GM12878 (cell line): ENCODE data around the gene BSN. TPM values are rescaled to one million over a fixed set of nuclear protein-coding genes. Genes with fewer than 3 reads are reported as not detected.

Experiments
- ATAC-seq: fragments of 200-7000 bp; cut with Tn5 transposase; 3 replicates; pipeline ENCODE4 v1.9.1; 2020; ENCODE audit warnings: mild to moderate bottlenecking, moderate library complexity
- BruUV-seq: library from RNA; stranded (reverse); fragments of 400-500 nt; replicated peaks from 2 replicates; lab custom pipeline; 2021; lab: Mats Ljungman, UMichigan
- CTCF ChIA-PET: fragments of 300-600 bp; sonication (Branson Sonifier 250); formaldehyde crosslinking; extraction: SDS; loops from one replicate; lab custom pipeline; 2021; ENCODE audit warnings: inconsistent platforms; lab: Yijun Ruan, JAX
- POLR2A ChIA-PET: fragments of 350-600 bp; formaldehyde crosslinking; extraction: SDS; loops from one replicate; lab custom pipeline; 2021; ENCODE audit warnings: inconsistent platforms; lab: Charles Lee
- RAD21 ChIA-PET: fragments of 300-600 bp; sonication (Branson Sonifier 250); formaldehyde crosslinking; loops from one replicate; lab custom pipeline; 2023; ENCODE audit warnings: antibody characterized with exemption; ENCODE audit not compliant: unreplicated experiment; lab: Charles Lee
- SMC1A ChIA-PET: fragments of 300-600 bp; sonication (Branson Sonifier 250); formaldehyde crosslinking; loops from one replicate; lab custom pipeline; 2023; ENCODE audit not compliant: unreplicated experiment, uncharacterized antibody; lab: Charles Lee
- DNase-seq: peaks from one replicate; pipeline ENCODE4 v3.0.0-alpha.2; 2011; ENCODE audit warnings: low read depth, low spot score
- FAIRE-seq: peaks from 3 replicates; lab custom pipeline; 2011; peaks lifted over from hg19 to GRCh38; lab: Jason Lieb, UNC
- H2AFZ ChIP-seq: 2 replicates; pipeline ENCODE4 v1.6.0; 2011; ENCODE audit warnings: low read depth, low read length, control low read depth; ENCODE audit not compliant: control insufficient read depth
- H3K27ac ChIP-seq: 2 replicates; pipeline ENCODE4 v1.5.1; 2011; ENCODE audit warnings: control low read depth; ENCODE audit not compliant: control insufficient read depth, insufficient read depth
- H3K27me3 ChIP-seq, 2 experiments: replicated peaks in 1 of 2; 2 replicates each; pipeline versions ENCODE4 v1.6.0 to v1.6.1; 2011; ENCODE audit warnings: low read length in 1 of 2; ENCODE audit not compliant: control insufficient read depth in 2 of 2, insufficient read depth in 2 of 2
- H3K36me3 ChIP-seq, 2 experiments: 2 replicates each; pipeline ENCODE4 v1.5.1; 2011; ENCODE audit warnings: low read length in 1 of 2; ENCODE audit not compliant: control insufficient read depth in 2 of 2, insufficient read depth in 2 of 2
- H3K4me1 ChIP-seq: 2 replicates; pipeline ENCODE4 v1.6.1; 2011; ENCODE audit warnings: mild to moderate bottlenecking, low read length, moderate library complexity, mixed read lengths; ENCODE audit not compliant: control insufficient read depth, insufficient read depth
- H3K4me2 ChIP-seq: 2 replicates; pipeline ENCODE4 v1.6.0; 2011; ENCODE audit warnings: control low read depth; ENCODE audit not compliant: control insufficient read depth, insufficient read depth
- H3K4me3 ChIP-seq: fragments of 200-600 bp; sonication (generic); 2 replicates; pipeline ENCODE4 v1.5.1; 2016
- H3K79me2 ChIP-seq: 2 replicates; pipeline ENCODE4 v1.6.0; 2011; ENCODE audit warnings: low read length; ENCODE audit not compliant: control insufficient read depth, insufficient read depth
- H3K9ac ChIP-seq: 2 replicates; pipeline ENCODE4 v1.8.0; 2011; ENCODE audit warnings: low read length, control low read depth, mixed read lengths; ENCODE audit not compliant: control insufficient read depth, insufficient read depth
- H3K9me3 ChIP-seq: replicated peaks from 3 replicates; pipeline ENCODE4 v1.5.1; 2011; ENCODE audit warnings: mild to moderate bottlenecking, low read length; ENCODE audit not compliant: control insufficient read depth, insufficient read depth
- H4K20me1 ChIP-seq: 2 replicates; pipeline ENCODE4 v1.6.0; 2011; ENCODE audit not compliant: control insufficient read depth, insufficient read depth
- CHD4 ChIP-seq: fragments of 200-600 bp; sonication (generic); IDR thresholded peaks from 2 replicates; pipeline ENCODE4 v1.6.1; 2016; ENCODE audit warnings: mild to moderate bottlenecking
- DPF2 ChIP-seq: fragments of 450-650 bp; IDR thresholded peaks from 2 replicates; pipeline ENCODE4 v1.6.1; 2017; ENCODE audit warnings: mild to moderate bottlenecking
- KAT2A ChIP-seq: conservative IDR thresholded peaks from 2 replicates; pipeline ENCODE4 v1.6.1; 2011; ENCODE audit warnings: low read depth, low read length; ENCODE audit not compliant: control insufficient read depth
- MTA2 ChIP-seq: fragments of 450-650 bp; IDR thresholded peaks from 2 replicates; pipeline ENCODE4 v1.6.1; 2016; ENCODE audit warnings: low read depth, mild to moderate bottlenecking, moderate library complexity
- NBN ChIP-seq: fragments of 450-650 bp; IDR thresholded peaks from 2 replicates; pipeline ENCODE4 v1.6.1; 2016
- RB1 ChIP-seq: fragments of 450-650 bp; formaldehyde crosslinking; IDR thresholded peaks from 2 replicates; pipeline ENCODE4 v1.6.1; 2017; ENCODE audit warnings: mild to moderate bottlenecking, borderline replicate concordance
- RCOR1 ChIP-seq: conservative IDR thresholded peaks from 2 replicates; pipeline ENCODE4 v1.6.1; 2012; ENCODE audit warnings: low read depth, low read length, improper control_type of control experiment
- RELA ChIP-seq: fragments of 450-650 bp; IDR thresholded peaks from 2 replicates; pipeline ENCODE4 v1.8.0; 2014; ENCODE audit warnings: borderline replicate concordance; ENCODE audit not compliant: partially characterized antibody
- SP1 ChIP-seq: IDR thresholded peaks from one replicate; pipeline ENCODE4 v1.6.1; 2011; ENCODE audit warnings: low read depth, low read length
- ZNF24 ChIP-seq: fragments of 450-650 bp; IDR thresholded peaks from 2 replicates; pipeline ENCODE4 v1.6.1; 2017; ENCODE audit warnings: antibody characterized with exemption, mild to moderate bottlenecking
- WGBS: methylation state at CpG from one replicate; pipeline ENCODE4 v1.1.6; 2016; ENCODE audit warnings: low lambda C conversion rate; ENCODE audit not compliant: insufficient replicate concordance, insufficient coverage; ENCODE audit errors: missing lambda C conversion rate; 5-methylcytosine and 5-hydroxymethylcytosine counted together
- in situ Hi-C: fragments of 300-500 bp; cut with MboI; formaldehyde crosslinking; loops from 9 replicates; pipeline ENCODE4 v1.14.3; 2018; ENCODE audit warnings: mixed read lengths
- intact Hi-C: fragments of 100-400 bp; cut with micrococcal nuclease; formaldehyde crosslinking; loops from one replicate; pipeline ENCODE4 v1.14.2; 2022; ENCODE audit not compliant: unreplicated experiment
- polyA plus RNA-seq, 11 experiments: library from polyadenylated mRNA; depleted of rRNA in 4 of 11; unstranded in 6 of 11; stranded (reverse) in 5 of 11; fragments of >200 nt; fragmentation: Nextera tagmentation in 4 of 11; fragmentation: Illumina TruSeq in 1 of 11; extraction: Ambion mirVana in 4 of 11; extraction: Trizol in 1 of 11; gene quantifications; 1 replicate in 1 of 11; 2 replicates in 10 of 11; pipeline versions ENCODE4 v1.2.1 to v1.2.3, GENCODE V29; 2011 to 2016; ENCODE audit warnings: inconsistent platforms in 2 of 11, missing spikeins in 2 of 11, low read depth in 1 of 11
- total RNA-seq, 4 experiments: library from RNA; depleted of rRNA in 3 of 4; stranded (reverse); fragments of >200 nt in 3 of 4; fragmentation: Illumina TruSeq in 1 of 4; extraction: Trizol in 1 of 4; gene quantifications; 2 replicates each; pipeline versions ENCODE4 v1.2.1 to v1.2.3, GENCODE V29; 2013 to 2021
- TF ChIP-seq, protein P1 (sequence below): fragments of 450-650 bp; IDR thresholded peaks from 2 replicates; pipeline ENCODE4 v1.6.1; 2017; ENCODE audit warnings: mild to moderate bottlenecking, moderate library complexity
- TF ChIP-seq, protein P2 (sequence below): fragments of 450-650 bp; IDR thresholded peaks from 2 replicates; pipeline ENCODE4 v1.6.1; 2017; ENCODE audit warnings: mild to moderate bottlenecking
- TF ChIP-seq, protein P3 (sequence below): IDR thresholded peaks from 2 replicates; pipeline ENCODE4 v1.6.1; 2011; ENCODE audit warnings: low read depth, mild to moderate bottlenecking, low read length, moderate library complexity, borderline replicate concordance; ENCODE audit errors: extremely low read depth
- TF ChIP-seq, protein P4 (sequence below): fragments of 450-650 bp; formaldehyde crosslinking; IDR thresholded peaks from 2 replicates; pipeline ENCODE4 v1.4.0; 2022; ENCODE audit warnings: mild to moderate bottlenecking, moderate library complexity

BSN gene
- total and polyA plus RNA-seq, 10 of the 15 experiments (the other 5 are each of a cell fraction or from before 2014, with no cell fraction given), result under 0.01 to 0.19 (median 0.05) TPM; not detected in 1

- TF ChIP-seq SP1, result no peak
- no peak for TF ChIP-seq NBN
These were observed 98.7 kb downstream of the BSN start (continued) for GRCh38 chr3:49652903-49653415.

DNA sequence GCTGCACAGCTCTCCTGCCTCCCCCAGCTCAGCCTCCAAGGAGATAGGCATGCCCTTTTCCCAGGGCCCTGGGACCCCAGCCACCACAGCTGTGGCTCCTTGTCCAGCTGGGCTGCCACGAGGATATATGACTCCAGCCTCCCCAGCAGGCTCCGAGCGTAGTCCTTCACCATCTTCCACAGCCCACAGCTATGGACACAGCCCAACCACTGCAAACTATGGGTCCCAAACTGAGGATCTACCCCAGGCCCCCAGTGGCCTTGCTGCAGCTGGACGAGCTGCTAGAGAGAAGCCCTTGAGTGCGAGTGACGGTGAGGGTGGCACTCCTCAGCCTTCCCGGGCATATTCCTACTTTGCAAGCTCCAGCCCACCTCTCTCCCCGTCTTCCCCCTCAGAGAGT is 99.3 kb downstream of the BSN start:
- Histone ChIP-seq H3K79me2 (no peaks in the 10 kb centered on the region), H3K27me3 (no peaks in the 10 kb centered on the region), H3K4me2 (no peak overlapping the region), H3K9me3 (no peaks in the 10 kb centered on the region), H3K4me1 (peaks cover 8% of the 10 kb centered on the region), H3K27ac (no peak overlapping the region), H3K4me3 (no peak overlapping the region), H3K9ac (no peak overlapping the region), H2AFZ (no peak overlapping the region), H4K20me1 (no peaks in the 10 kb centered on the region), H3K36me3 (no peaks in the 10 kb centered on the region)
- no TSS peak for BruUV-seq
- ATAC-seq (no peak), FAIRE-seq (no peak), DNase-seq (no peak)
- WGBS, result 52% methylated on average over 8 of the region's 8 CpGs
- ChIA-PET SMC1A (no interaction called here), RAD21 (interaction anchor here (0.7 kb wide), 1 partner anchor 114 kb away, joined by 3 read pairs; no protein-coding TSS in a partner anchor), POLR2A (no interaction called here), CTCF (interaction anchor here (1.5 kb wide), 1 partner anchor 113 kb away, joined by 8 read pairs; no protein-coding TSS in a partner anchor)
- in situ Hi-C loops, result no loop called here
- intact Hi-C loops, result no loop called here
- no peak for TF ChIP-seq KAT2A
- TF ChIP-seq, protein P1, sequence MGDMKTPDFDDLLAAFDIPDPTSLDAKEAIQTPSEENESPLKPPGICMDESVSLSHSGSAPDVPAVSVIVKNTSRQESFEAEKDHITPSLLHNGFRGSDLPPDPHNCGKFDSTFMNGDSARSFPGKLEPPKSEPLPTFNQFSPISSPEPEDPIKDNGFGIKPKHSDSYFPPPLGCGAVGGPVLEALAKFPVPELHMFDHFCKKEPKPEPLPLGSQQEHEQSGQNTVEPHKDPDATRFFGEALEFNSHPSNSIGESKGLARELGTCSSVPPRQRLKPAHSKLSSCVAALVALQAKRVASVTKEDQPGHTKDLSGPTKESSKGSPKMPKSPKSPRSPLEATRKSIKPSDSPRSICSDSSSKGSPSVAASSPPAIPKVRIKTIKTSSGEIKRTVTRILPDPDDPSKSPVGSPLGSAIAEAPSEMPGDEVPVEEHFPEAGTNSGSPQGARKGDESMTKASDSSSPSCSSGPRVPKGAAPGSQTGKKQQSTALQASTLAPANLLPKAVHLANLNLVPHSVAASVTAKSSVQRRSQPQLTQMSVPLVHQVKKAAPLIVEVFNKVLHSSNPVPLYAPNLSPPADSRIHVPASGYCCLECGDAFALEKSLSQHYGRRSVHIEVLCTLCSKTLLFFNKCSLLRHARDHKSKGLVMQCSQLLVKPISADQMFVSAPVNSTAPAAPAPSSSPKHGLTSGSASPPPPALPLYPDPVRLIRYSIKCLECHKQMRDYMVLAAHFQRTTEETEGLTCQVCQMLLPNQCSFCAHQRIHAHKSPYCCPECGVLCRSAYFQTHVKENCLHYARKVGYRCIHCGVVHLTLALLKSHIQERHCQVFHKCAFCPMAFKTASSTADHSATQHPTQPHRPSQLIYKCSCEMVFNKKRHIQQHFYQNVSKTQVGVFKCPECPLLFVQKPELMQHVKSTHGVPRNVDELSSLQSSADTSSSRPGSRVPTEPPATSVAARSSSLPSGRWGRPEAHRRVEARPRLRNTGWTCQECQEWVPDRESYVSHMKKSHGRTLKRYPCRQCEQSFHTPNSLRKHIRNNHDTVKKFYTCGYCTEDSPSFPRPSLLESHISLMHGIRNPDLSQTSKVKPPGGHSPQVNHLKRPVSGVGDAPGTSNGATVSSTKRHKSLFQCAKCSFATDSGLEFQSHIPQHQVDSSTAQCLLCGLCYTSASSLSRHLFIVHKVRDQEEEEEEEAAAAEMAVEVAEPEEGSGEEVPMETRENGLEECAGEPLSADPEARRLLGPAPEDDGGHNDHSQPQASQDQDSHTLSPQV, result no peak
- no peak for TF ChIP-seq RCOR1
- TF ChIP-seq RB1, result no peak
- no peak for TF ChIP-seq CHD4
- TF ChIP-seq, protein P2, sequence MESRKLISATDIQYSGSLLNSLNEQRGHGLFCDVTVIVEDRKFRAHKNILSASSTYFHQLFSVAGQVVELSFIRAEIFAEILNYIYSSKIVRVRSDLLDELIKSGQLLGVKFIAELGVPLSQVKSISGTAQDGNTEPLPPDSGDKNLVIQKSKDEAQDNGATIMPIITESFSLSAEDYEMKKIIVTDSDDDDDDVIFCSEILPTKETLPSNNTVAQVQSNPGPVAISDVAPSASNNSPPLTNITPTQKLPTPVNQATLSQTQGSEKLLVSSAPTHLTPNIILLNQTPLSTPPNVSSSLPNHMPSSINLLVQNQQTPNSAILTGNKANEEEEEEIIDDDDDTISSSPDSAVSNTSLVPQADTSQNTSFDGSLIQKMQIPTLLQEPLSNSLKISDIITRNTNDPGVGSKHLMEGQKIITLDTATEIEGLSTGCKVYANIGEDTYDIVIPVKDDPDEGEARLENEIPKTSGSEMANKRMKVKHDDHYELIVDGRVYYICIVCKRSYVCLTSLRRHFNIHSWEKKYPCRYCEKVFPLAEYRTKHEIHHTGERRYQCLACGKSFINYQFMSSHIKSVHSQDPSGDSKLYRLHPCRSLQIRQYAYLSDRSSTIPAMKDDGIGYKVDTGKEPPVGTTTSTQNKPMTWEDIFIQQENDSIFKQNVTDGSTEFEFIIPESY, result no peak
- TF ChIP-seq, protein P3, sequence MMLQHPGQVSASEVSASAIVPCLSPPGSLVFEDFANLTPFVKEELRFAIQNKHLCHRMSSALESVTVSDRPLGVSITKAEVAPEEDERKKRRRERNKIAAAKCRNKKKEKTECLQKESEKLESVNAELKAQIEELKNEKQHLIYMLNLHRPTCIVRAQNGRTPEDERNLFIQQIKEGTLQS, result no peak
- TF ChIP-seq, protein P4, sequence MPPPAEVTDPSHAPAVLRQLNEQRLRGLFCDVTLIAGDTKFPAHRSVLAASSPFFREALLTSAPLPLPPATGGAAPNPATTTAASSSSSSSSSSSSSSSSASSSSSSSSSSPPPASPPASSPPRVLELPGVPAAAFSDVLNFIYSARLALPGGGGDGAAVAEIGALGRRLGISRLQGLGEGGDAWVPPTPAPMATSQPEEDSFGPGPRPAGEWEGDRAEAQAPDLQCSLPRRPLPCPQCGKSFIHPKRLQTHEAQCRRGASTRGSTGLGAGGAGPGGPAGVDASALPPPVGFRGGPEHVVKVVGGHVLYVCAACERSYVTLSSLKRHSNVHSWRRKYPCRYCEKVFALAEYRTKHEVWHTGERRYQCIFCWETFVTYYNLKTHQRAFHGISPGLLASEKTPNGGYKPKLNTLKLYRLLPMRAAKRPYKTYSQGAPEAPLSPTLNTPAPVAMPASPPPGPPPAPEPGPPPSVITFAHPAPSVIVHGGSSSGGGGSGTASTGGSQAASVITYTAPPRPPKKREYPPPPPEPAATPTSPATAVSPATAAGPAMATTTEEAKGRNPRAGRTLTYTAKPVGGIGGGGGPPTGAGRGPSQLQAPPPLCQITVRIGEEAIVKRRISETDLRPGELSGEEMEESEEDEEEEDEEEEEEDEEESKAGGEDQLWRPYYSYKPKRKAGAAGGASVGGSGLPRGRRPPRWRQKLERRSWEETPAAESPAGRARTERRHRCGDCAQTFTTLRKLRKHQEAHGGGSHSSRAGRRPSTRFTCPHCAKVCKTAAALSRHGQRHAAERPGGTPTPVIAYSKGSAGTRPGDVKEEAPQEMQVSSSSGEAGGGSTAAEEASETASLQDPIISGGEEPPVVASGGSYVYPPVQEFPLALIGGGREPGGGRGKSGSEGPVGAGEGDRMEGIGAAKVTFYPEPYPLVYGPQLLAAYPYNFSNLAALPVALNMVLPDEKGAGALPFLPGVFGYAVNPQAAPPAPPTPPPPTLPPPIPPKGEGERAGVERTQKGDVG (CRISPR knock-in tag), result no peak
- TF ChIP-seq RELA, result no peak
- TF ChIP-seq MTA2, result no peak
- no peak for TF ChIP-seq ZNF24
- TF ChIP-seq DPF2, result no peak
